GM12801 (cell line): ENCODE data around the gene ROBO4.

Experiments used
- TF ChIP-seq, protein P1 (sequence below): IDR thresholded peaks from one replicate; pipeline ENCODE4 v1.5.1; 2011; ENCODE audit warnings: control low read depth; ENCODE audit not compliant: insufficient read length; ENCODE audit errors: extremely low read depth

The ROBO4 gene

DNA sequence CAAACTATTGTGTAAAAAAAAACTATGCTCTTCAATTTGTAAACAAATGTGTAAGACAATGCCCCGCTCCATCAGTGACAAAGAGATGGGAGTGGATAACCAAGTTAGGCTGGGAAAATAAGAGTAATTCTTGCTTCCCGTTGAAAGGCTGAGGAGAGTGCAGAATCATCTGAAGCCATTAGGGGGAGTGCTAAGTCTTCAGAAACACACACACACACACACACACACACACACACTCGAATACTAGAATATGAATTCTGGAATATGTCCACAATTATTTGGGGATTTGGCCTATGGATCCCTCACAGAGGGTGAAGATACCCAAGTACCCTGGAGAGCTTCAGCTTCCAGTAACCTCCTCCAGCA lies 60.2 kb downstream of the ROBO4 start:
- TF ChIP-seq, protein P1, sequence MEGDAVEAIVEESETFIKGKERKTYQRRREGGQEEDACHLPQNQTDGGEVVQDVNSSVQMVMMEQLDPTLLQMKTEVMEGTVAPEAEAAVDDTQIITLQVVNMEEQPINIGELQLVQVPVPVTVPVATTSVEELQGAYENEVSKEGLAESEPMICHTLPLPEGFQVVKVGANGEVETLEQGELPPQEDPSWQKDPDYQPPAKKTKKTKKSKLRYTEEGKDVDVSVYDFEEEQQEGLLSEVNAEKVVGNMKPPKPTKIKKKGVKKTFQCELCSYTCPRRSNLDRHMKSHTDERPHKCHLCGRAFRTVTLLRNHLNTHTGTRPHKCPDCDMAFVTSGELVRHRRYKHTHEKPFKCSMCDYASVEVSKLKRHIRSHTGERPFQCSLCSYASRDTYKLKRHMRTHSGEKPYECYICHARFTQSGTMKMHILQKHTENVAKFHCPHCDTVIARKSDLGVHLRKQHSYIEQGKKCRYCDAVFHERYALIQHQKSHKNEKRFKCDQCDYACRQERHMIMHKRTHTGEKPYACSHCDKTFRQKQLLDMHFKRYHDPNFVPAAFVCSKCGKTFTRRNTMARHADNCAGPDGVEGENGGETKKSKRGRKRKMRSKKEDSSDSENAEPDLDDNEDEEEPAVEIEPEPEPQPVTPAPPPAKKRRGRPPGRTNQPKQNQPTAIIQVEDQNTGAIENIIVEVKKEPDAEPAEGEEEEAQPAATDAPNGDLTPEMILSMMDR = no peak

DNA sequence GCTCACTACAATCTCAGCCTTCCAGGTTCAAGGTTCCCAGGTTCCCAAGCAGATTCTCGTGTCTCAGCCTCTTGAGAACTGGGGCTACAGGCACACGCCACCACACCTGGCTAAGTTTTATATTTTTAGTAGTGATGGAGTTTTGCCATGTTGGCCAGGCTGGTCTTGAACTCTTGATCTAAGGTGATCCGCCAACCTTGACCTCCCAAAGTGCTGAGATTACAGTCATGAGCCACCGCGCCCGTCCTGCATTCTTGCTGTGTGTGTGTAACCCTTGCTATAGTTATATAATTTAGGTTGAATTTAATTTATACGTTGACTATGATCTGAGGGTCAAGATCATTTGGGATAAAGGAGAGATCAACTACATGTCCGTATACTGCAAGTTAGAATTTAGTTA lies 61.7 kb downstream of the ROBO4 start:
- TF ChIP-seq, protein P1 = no peak

DNA sequence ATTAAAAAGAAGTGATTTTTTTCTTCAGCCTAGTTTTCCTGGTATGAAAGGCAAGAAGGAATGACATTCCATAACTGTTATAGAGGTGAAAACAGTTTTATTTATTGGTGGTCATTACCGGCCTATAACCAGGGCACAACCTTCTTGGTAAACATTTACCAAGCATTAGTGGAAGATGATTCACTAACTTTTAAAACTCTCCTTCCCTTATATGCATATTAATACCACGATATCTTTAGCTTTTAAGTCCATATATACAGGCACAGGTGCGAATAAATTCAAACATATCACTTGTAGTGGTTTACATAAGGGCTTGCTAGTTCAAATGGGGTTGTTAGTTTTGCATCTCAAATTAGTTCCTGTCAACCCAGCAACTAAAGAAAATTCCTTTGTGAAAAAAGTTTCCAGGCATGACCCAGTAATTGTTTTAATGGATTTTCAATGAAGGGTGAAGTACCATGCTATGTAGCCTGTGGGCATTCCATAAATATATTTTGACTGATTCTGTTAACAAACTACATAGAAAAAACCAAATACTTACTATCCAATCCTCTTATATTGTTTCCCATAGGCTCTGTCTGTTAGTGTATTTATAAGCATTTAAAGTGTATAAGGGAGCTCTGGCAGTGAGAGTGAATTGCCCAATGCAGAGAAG lies 63.0 kb downstream of the ROBO4 start:
- TF ChIP-seq, protein P1 = no peak
